ENCODE results near the gene TRNP1. TPM values are rescaled to one million over a fixed set of nuclear protein-coding genes. Genes with fewer than 3 reads are reported as not detected.
A peak's percentile ranks its signal among the peaks of the same experiment; 100 is the strongest.

The TRNP1 gene
- total RNA-seq, 1 donor from 2014 or later, result 13.0 TPM

DNA sequence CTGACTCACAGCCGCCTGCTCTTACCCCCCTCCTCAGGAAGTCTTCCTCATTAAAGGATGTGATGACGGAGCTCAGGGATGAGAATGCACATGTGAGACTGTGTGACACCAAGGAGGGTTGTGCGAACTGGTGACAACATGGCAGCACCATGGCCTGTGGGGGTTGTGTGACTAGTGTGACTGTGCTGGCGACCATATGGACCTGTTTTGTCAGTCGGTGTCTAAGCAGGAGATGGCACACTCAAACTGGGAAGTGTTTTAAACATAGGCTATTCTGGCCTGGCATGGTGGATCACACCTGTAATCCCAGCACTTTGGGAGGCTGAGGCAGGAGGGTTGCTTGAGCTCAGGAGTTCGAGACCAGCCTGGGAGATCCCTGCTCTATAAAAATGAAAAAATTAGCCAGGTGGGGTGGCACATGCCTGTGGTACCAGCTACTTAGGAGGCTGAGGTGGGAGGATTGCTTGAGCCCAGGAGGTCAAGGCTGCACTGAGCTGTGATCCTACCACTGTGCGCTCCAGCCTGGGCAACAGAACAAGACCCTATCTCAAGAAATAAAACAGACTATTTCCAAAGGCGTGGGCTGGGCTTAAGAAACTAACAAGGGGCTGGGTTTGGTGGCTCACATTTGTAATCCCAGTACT lies 7.4 kb downstream of the TRNP1 start:
- DNase-seq (ENCODE audit: extremely low spot score in 2 of 2), result no peak
- H3K36me3 ChIP-seq, result peaks cover 0 to 13% of the 10 kb centered on the region in 2 donors
- no peak for TF ChIP-seq POLR2A (IDR thresholded peaks at IDR 0.05)
- TF ChIP-seq, protein P1, sequence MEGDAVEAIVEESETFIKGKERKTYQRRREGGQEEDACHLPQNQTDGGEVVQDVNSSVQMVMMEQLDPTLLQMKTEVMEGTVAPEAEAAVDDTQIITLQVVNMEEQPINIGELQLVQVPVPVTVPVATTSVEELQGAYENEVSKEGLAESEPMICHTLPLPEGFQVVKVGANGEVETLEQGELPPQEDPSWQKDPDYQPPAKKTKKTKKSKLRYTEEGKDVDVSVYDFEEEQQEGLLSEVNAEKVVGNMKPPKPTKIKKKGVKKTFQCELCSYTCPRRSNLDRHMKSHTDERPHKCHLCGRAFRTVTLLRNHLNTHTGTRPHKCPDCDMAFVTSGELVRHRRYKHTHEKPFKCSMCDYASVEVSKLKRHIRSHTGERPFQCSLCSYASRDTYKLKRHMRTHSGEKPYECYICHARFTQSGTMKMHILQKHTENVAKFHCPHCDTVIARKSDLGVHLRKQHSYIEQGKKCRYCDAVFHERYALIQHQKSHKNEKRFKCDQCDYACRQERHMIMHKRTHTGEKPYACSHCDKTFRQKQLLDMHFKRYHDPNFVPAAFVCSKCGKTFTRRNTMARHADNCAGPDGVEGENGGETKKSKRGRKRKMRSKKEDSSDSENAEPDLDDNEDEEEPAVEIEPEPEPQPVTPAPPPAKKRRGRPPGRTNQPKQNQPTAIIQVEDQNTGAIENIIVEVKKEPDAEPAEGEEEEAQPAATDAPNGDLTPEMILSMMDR (IDR thresholded peaks at IDR 0.05), result no peak
- no peak for TF ChIP-seq POLR2AphosphoS5 (IDR thresholded peaks at IDR 0.05; ENCODE audit: insufficient read depth in 1 of 2, low read depth in 1 of 2)
- intact Hi-C loops (cut with DNase I), result no loop called here
- no peaks in the 10 kb centered on the region for H3K27me3 ChIP-seq
- peaks cover 89% of the 10 kb centered on the region for H3K4me1 ChIP-seq
- no peak overlapping the region for H3K4me3 ChIP-seq
- no peaks in the 10 kb centered on the region for H3K9me3 ChIP-seq
- peak overlapping the region; percentile 91 for H3K27ac ChIP-seq

DNA sequence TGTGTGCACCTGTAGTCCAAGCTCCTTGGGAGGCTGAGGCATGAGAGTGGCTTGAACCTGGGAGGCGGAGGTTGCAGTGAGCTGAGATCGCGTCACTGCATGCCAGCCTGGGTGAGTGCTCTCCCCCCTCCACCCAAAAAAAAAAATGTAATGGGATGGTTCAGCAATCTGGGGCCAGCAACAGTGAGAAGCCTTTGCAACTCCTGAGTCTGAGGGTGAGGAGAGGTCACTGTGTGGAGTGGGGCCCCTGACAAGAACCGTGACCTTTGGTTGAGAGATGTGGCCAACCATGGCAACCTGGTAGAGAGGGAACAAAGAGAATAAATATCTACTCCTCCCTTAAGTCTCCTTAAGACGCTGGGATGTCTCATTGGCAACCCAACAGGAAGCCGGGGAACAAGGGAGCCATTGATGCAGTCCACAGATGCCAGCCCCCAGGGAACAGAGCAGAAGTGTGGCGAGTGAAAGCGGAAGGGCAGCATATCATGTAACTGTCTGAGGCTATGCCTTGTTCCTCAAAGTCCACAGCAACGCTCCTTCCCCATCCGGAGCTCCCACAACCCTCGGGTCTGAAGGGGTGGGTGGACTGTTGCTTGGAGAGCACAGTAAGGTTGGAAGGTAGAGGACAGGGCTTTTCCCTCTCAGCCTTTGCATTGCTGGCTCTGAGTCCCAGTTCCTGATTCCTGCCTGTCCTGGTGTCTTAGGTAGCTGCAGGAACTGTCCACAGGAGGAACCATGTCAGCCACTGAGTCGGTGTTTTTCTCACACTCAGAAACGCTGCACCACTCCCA lies 8.3 kb downstream of the TRNP1 start:
- H3K4me3 ChIP-seq, result no peak overlapping the region
- no peak for DNase-seq (ENCODE audit: extremely low spot score in 2 of 2)
- intact Hi-C loops (cut with DNase I), result no loop called here
- peaks cover 85% of the 10 kb centered on the region for H3K4me1 ChIP-seq
- H3K9me3 ChIP-seq, result no peaks in the 10 kb centered on the region
- TF ChIP-seq POLR2AphosphoS5 (IDR thresholded peaks at IDR 0.05; ENCODE audit: insufficient read depth in 1 of 2, low read depth in 1 of 2), result no peak
- TF ChIP-seq POLR2A (IDR thresholded peaks at IDR 0.05), result no peak
- TF ChIP-seq, protein P1 (IDR thresholded peaks at IDR 0.05), result no peak
- H3K27me3 ChIP-seq, result no peaks in the 10 kb centered on the region
- peaks cover 0 to 21% of the 10 kb centered on the region in 2 donors for H3K36me3 ChIP-seq
- peak overlapping the region; percentile 91 for H3K27ac ChIP-seq

DNA sequence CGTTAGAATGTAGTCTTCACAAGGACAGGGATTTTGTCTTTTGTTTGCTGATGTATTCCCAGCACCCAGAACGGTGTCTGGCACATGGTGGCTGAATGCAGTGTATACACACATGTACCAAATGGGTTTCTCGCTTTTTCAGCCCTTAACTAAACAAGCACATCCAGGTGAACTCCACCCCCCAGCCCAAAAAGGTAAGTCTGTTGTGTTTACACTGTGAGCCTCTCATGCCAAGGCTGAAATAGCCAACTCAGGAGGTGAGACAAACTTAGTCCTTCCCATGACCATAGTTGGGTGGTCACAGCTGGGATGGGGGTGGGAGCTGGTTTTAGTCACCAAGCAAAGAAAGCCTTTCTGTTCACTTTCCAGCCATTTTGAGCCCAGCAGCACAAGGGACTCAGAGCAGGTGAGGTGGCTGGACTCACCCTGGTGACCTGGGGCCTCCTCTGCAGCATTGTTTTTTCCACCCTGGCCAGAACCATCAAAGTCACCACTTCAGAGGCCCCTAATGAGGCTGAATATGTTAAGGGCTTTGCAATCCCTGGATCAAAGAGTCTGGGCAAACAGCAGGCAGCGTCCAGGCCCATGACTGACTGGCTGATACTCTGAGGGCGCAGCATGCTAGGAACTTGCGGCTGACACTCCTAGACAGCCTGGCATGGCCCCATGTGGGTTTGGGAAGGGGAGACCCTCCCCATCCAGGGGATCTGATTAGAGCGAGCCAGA lies 10.4 kb downstream of the TRNP1 start:
- H3K4me1 ChIP-seq, result peaks cover 80% of the 10 kb centered on the region
- H3K4me3 ChIP-seq, result no peak overlapping the region
- no peak for DNase-seq (ENCODE audit: extremely low spot score in 2 of 2)
- H3K9me3 ChIP-seq, result no peaks in the 10 kb centered on the region
- no peaks in the 10 kb centered on the region for H3K27me3 ChIP-seq
- peaks cover 0 to 21% of the 10 kb centered on the region in 2 donors for H3K36me3 ChIP-seq
- TF ChIP-seq, protein P1 (IDR thresholded peaks at IDR 0.05), result no peak
- intact Hi-C loops (cut with DNase I), result no loop called here
- H3K27ac ChIP-seq, result peak overlapping the region; percentile 21

DNA sequence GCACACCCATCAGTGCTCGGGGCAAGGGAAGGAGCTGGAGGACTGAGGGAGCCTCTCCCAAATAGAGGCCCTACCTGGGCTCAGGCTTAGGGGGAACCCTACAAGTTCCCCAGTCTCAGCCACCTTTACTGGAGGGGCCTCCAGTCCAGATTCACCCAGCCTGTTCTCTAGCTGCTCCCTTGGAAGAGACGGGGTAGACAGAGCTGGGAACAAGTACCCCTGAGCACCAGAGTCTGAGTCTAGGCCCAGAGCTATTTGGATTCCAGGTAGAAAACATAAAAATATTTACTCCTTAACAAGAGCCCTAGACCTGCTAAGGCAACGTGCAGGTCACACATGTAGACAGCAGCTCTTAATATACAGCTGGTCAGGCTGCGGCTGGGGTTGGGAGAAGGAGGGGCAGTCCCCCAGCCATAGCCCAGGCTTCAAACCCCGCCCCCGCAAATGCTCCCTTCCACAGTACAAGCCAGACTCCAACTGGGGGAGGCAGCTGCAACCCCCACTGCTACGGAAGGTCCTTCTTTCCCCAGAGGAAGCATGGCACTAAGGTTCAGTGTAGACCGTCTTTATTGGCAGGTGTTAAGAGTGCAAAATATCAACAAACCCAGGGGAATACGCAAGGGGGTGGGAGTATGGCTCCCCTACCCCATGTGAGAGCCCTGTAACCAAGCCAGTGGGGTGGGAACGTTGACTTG lies 11.1 kb downstream of the TRNP1 start:
- peak overlapping the region; percentile 21 for H3K27ac ChIP-seq
- H3K4me1 ChIP-seq, result peaks cover 80% of the 10 kb centered on the region
- peaks cover 0 to 21% of the 10 kb centered on the region in 2 donors for H3K36me3 ChIP-seq
- no peak for DNase-seq (ENCODE audit: extremely low spot score in 2 of 2)
- no peaks in the 10 kb centered on the region for H3K27me3 ChIP-seq
- intact Hi-C loops (cut with DNase I), result no loop called here
- peak in 1 of 2 donors; percentile 9 for TF ChIP-seq POLR2AphosphoS5 (IDR thresholded peaks at IDR 0.05; ENCODE audit: insufficient read depth in 1 of 2, low read depth in 1 of 2)
- TF ChIP-seq, protein P1 (IDR thresholded peaks at IDR 0.05), result no peak
- TF ChIP-seq POLR2A (IDR thresholded peaks at IDR 0.05), result no peak
- no peak overlapping the region for H3K4me3 ChIP-seq
- no peaks in the 10 kb centered on the region for H3K9me3 ChIP-seq
